Keratinocyte (primary cell): ENCODE results near the gene NYNRIN. TPM values are rescaled to one million over a fixed set of nuclear protein-coding genes. Genes with fewer than 3 reads are reported as not detected.

Experiments used
- DNase-seq: peaks from one replicate; pipeline ENCODE4 v3.0.0-alpha.2; 2011; ENCODE audit warnings: low read depth, missing footprints, low spot score
- FAIRE-seq: peaks from 2 replicates; lab custom pipeline; 2011; peaks lifted over from hg19 to GRCh38; lab: Jason Lieb, UNC
- H2AFZ ChIP-seq: 2 replicates; pipeline ENCODE4 v1.6.0; 2012; ENCODE audit warnings: low read length, control low read depth, inconsistent platforms; ENCODE audit not compliant: control insufficient read depth
- H3K27ac ChIP-seq: 2 replicates; pipeline ENCODE4 v1.5.1; 2011; ENCODE audit warnings: low read length; ENCODE audit not compliant: control insufficient read depth, insufficient read depth
- H3K27me3 ChIP-seq: 3 replicates; pipeline ENCODE4 v1.6.0; 2011; ENCODE audit warnings: low read length; ENCODE audit not compliant: control insufficient read depth, insufficient read depth; ENCODE audit errors: extremely low read depth
- H3K36me3 ChIP-seq, 2 experiments: 2 replicates in 1 of 2; 3 replicates in 1 of 2; pipeline ENCODE4 v1.5.1; 2011; ENCODE audit warnings: low read length in 2 of 2, mild to moderate bottlenecking in 1 of 2; ENCODE audit not compliant: control insufficient read depth in 2 of 2, insufficient read depth in 2 of 2; ENCODE audit errors: extremely low read depth in 1 of 2
- H3K4me1 ChIP-seq: 3 replicates; pipeline ENCODE4 v1.5.1; 2011; ENCODE audit warnings: low read length; ENCODE audit not compliant: control insufficient read depth, insufficient read depth; ENCODE audit errors: extremely low read depth
- H3K4me2 ChIP-seq: 3 replicates; pipeline ENCODE4 v1.6.0; 2011; ENCODE audit warnings: low read depth, low read length; ENCODE audit not compliant: control insufficient read depth, insufficient read depth; ENCODE audit errors: extremely low read depth
- H3K4me3 ChIP-seq, 3 experiments: fragments of 200-600 bp in 1 of 3; sonication (generic) in 1 of 3; 2 replicates in 2 of 3; 3 replicates in 1 of 3; pipeline ENCODE4 v1.5.1; 2011 to 2016; ENCODE audit warnings: low read length in 3 of 3, mild to moderate bottlenecking in 3 of 3, control low read depth in 2 of 3, inconsistent platforms in 1 of 3, low read depth in 1 of 3, mixed read lengths in 1 of 3, mixed run types in 1 of 3, moderate library complexity in 1 of 3; ENCODE audit not compliant: control insufficient read depth in 2 of 3, insufficient read depth in 2 of 3; ENCODE audit errors: extremely low read depth in 1 of 3
- H3K79me2 ChIP-seq: 2 replicates; pipeline ENCODE4 v1.6.0; 2012; ENCODE audit warnings: low read length; ENCODE audit not compliant: control insufficient read depth, insufficient read depth
- H3K9ac ChIP-seq: 3 replicates; pipeline ENCODE4 v1.6.0; 2011; ENCODE audit warnings: low read length; ENCODE audit not compliant: control insufficient read depth, insufficient read depth; ENCODE audit errors: extremely low read depth
- H3K9me1 ChIP-seq: 3 replicates; pipeline ENCODE4 v1.6.0; 2011; ENCODE audit warnings: low read length; ENCODE audit not compliant: control insufficient read depth, insufficient read depth; ENCODE audit errors: extremely low read depth
- H3K9me3 ChIP-seq: 2 replicates; pipeline ENCODE4 v1.5.1; 2012; ENCODE audit warnings: low read depth, low read length; ENCODE audit not compliant: control insufficient read depth
- H4K20me1 ChIP-seq: 3 replicates; pipeline ENCODE4 v1.6.0; 2011; ENCODE audit warnings: low read length; ENCODE audit not compliant: control insufficient read depth, insufficient read depth; ENCODE audit errors: extremely low read depth
- EZH2 ChIP-seq: IDR thresholded peaks from one replicate; pipeline ENCODE4 v1.6.1; 2012; ENCODE audit warnings: inconsistent platforms, mild to moderate bottlenecking, low read length, moderate library complexity
- dilution Hi-C: fragments of 300-500 bp; cut with MboI; formaldehyde crosslinking; loops from one replicate; pipeline ENCODE4 v1.7.0; 2020; ENCODE audit warnings: low sequenced_read_pairs; ENCODE audit not compliant: extremely low pct_ligation_motif_present
- polyA plus RNA-seq, 5 experiments: library from polyadenylated mRNA; depleted of rRNA in 3 of 5; stranded (reverse) in 3 of 5; stranded (forward) in 1 of 5; unstranded in 1 of 5; fragments of >200 nt; gene quantifications; 1 replicate in 1 of 5; 2 replicates in 3 of 5; 3 replicates in 1 of 5; pipeline versions ENCODE4 v1.2.1 to v1.2.3, GENCODE V29; 2011 to 2012; ENCODE audit warnings: missing spikeins in 2 of 5, low read depth in 1 of 5, low replicate concordance in 1 of 5
- TF ChIP-seq, protein P1 (sequence below), 3 experiments: IDR thresholded peaks in 1 of 3; conservative IDR thresholded peaks in 1 of 3; optimal IDR thresholded peaks in 1 of 3; 2 replicates in 2 of 3; 3 replicates in 1 of 3; pipeline versions ENCODE3 to v1.5.1; 2011; ENCODE audit warnings: low read length in 3 of 3, mild to moderate bottlenecking in 3 of 3, moderate library complexity in 2 of 3, control low read depth in 1 of 3, inconsistent platforms in 1 of 3; ENCODE audit not compliant: insufficient read depth in 2 of 3; ENCODE audit errors: extremely low read depth in 1 of 3

The NYNRIN gene
- polyA plus RNA-seq, 1 donor (not counting 4 experiments of a cell fraction or from before 2014, with no cell fraction given) = 4.9 TPM

DNA sequence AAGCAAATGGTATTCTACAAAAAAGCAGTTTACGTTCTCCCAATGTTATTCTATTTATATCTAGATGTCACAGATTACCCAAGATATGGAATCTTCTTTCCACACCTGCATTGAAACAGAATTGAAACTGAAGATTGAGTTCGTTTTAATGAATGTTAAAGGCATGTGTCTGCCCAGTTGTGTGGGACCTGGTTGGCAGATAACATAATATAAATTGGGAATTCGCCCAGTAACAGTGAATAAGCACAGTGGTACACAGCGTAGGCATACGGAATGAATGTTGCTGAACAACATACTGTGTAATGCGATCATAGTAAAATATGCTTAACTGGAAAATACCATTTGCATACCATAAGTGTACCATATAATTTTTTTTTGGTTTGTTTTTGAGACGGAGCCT lies 35.2 kb downstream of the NYNRIN start:
- no peaks in the 10 kb centered on the region for H4K20me1 ChIP-seq
- H3K4me3 ChIP-seq = no peak overlapping the region
- no peaks in the 10 kb centered on the region for H3K9me1 ChIP-seq
- no peak for DNase-seq
- TF ChIP-seq, protein P1, sequence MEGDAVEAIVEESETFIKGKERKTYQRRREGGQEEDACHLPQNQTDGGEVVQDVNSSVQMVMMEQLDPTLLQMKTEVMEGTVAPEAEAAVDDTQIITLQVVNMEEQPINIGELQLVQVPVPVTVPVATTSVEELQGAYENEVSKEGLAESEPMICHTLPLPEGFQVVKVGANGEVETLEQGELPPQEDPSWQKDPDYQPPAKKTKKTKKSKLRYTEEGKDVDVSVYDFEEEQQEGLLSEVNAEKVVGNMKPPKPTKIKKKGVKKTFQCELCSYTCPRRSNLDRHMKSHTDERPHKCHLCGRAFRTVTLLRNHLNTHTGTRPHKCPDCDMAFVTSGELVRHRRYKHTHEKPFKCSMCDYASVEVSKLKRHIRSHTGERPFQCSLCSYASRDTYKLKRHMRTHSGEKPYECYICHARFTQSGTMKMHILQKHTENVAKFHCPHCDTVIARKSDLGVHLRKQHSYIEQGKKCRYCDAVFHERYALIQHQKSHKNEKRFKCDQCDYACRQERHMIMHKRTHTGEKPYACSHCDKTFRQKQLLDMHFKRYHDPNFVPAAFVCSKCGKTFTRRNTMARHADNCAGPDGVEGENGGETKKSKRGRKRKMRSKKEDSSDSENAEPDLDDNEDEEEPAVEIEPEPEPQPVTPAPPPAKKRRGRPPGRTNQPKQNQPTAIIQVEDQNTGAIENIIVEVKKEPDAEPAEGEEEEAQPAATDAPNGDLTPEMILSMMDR (optimal IDR thresholded peaks at IDR 0.05 in 1 of 3, IDR thresholded peaks at IDR 0.05 in 1 of 3, conservative IDR thresholded peaks at IDR 0.05 in 1 of 3; ENCODE audit: extremely low read depth in 1 of 3, insufficient read depth in 2 of 3, low read length in 3 of 3) = no peak
- no peak for TF ChIP-seq EZH2
- H3K9ac ChIP-seq = no peak overlapping the region
- H3K79me2 ChIP-seq = peaks cover 27% of the 10 kb centered on the region
- no peak overlapping the region for H3K4me2 ChIP-seq
- FAIRE-seq = no peak
- H3K4me1 ChIP-seq = peaks cover 24% of the 10 kb centered on the region
- H2AFZ ChIP-seq = no peak overlapping the region
- no peaks in the 10 kb centered on the region for H3K27me3 ChIP-seq
- peaks cover 37 to 53% of the 10 kb centered on the region in 2 experiments for H3K36me3 ChIP-seq
- no peak overlapping the region for H3K27ac ChIP-seq
- no peaks in the 10 kb centered on the region for H3K9me3 ChIP-seq
- dilution Hi-C loops = no loop called here

DNA sequence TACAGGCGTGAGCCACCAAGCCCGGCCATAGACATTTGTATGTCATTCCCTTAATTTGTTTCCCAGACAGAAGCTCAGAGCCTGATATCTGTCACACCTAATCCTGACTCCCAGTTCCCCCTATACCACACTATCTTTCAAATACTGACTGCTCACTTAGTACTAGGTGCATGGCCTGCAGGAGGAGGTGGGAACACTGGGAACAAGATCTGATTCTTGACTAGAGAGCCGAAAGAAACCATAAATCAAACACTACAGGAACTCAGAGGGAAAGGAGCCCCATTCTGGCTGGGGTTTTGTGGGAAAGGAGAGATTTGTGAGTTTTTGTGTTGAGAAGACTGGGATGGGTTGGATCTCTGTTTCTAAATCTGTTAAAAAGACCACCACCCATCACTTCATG lies 35.9 kb downstream of the NYNRIN start:
- Histone ChIP-seq H3K9ac (no peak overlapping the region), H3K79me2 (peaks cover 27% of the 10 kb centered on the region), H3K9me1 (no peaks in the 10 kb centered on the region), H3K36me3 (peaks cover 41 to 59% of the 10 kb centered on the region in 2 experiments), H3K4me2 (no peak overlapping the region), H3K9me3 (no peaks in the 10 kb centered on the region), H3K27me3 (no peaks in the 10 kb centered on the region), H2AFZ (no peak overlapping the region), H3K4me1 (peaks cover 20% of the 10 kb centered on the region), H3K27ac (no peak overlapping the region), H4K20me1 (no peaks in the 10 kb centered on the region), H3K4me3 (no peak overlapping the region)
- no peak for FAIRE-seq
- dilution Hi-C loops = no loop called here
- DNase-seq = no peak
- no peak for TF ChIP-seq EZH2
- TF ChIP-seq, protein P1 (optimal IDR thresholded peaks at IDR 0.05 in 1 of 3, IDR thresholded peaks at IDR 0.05 in 1 of 3, conservative IDR thresholded peaks at IDR 0.05 in 1 of 3; ENCODE audit: extremely low read depth in 1 of 3, insufficient read depth in 2 of 3, low read length in 3 of 3) = no peak
